ENCODE data around the gene KCNQ1OT1.

Gene KCNQ1OT1

GRCh38 chr11:2590131-2590964 lies 109.4 kb downstream of the KCNQ1OT1 start (continued):
- TF ChIP-seq ISL1 (CRISPR knock-in tag; IDR thresholded peaks at IDR 0.05): no peak

GRCh38 chr11:2589538-2589934 lies 110.3 kb downstream of the KCNQ1OT1 start:
- no peak for TF ChIP-seq BACH2 (CRISPR knock-in tag; IDR thresholded peaks at IDR 0.05; ENCODE audit: borderline replicate concordance)
- TF ChIP-seq TOX (CRISPR knock-in tag; IDR thresholded peaks at IDR 0.05; ENCODE audit: borderline replicate concordance): no peak
- no peak for TF ChIP-seq ESRRG (CRISPR knock-in tag; IDR thresholded peaks at IDR 0.05)
- no peak for TF ChIP-seq OSR1 (CRISPR knock-in tag; IDR thresholded peaks at IDR 0.05)
- TF ChIP-seq PPARA (CRISPR knock-in tag; IDR thresholded peaks at IDR 0.05; ENCODE audit: borderline replicate concordance): no peak
- TF ChIP-seq ZNF8 (CRISPR knock-in tag; IDR thresholded peaks at IDR 0.05): no peak
- TF ChIP-seq ZFP3 (CRISPR knock-in tag; IDR thresholded peaks at IDR 0.05): no peak
- no peak for TF ChIP-seq SNAI2 (CRISPR knock-in tag; IDR thresholded peaks at IDR 0.05)
- no peak for TF ChIP-seq GLIS3 (CRISPR knock-in tag; IDR thresholded peaks at IDR 0.05)
- TF ChIP-seq TCF4 (CRISPR knock-in tag; IDR thresholded peaks at IDR 0.05; ENCODE audit: borderline replicate concordance): no peak
- no peak for TF ChIP-seq ZFP30 (CRISPR knock-in tag; IDR thresholded peaks at IDR 0.05)
- TF ChIP-seq ISL1 (CRISPR knock-in tag; IDR thresholded peaks at IDR 0.05): no peak
- ATAC-seq: no peak

- no peak for ATAC-seq
- TF ChIP-seq TOX (CRISPR knock-in tag; IDR thresholded peaks at IDR 0.05; ENCODE audit: borderline replicate concordance): no peak
- TF ChIP-seq ISL1 (CRISPR knock-in tag; IDR thresholded peaks at IDR 0.05): no peak
- no peak for TF ChIP-seq ZC3H10 (CRISPR knock-in tag; IDR thresholded peaks at IDR 0.05)
- TF ChIP-seq ZNF8 (CRISPR knock-in tag; IDR thresholded peaks at IDR 0.05): no peak
- TF ChIP-seq OSR1 (CRISPR knock-in tag; IDR thresholded peaks at IDR 0.05): no peak
- no peak for TF ChIP-seq ZNF70 (CRISPR knock-in tag; IDR thresholded peaks at IDR 0.05)
- TF ChIP-seq ZFP3 (CRISPR knock-in tag; IDR thresholded peaks at IDR 0.05): no peak
- TF ChIP-seq ZFP30 (CRISPR knock-in tag; IDR thresholded peaks at IDR 0.05): no peak
- no peak for TF ChIP-seq CREB5 (CRISPR knock-in tag; IDR thresholded peaks at IDR 0.05; ENCODE audit: low read depth)
- TF ChIP-seq PATZ1 (CRISPR knock-in tag; IDR thresholded peaks at IDR 0.05; ENCODE audit: borderline replicate concordance): no peak
- TF ChIP-seq ZNF565 (CRISPR knock-in tag; conservative IDR thresholded peaks at IDR 0.05; ENCODE audit: low read depth): no peak
- no peak for TF ChIP-seq GLIS3 (CRISPR knock-in tag; IDR thresholded peaks at IDR 0.05)
- TF ChIP-seq ARNTL (CRISPR knock-in tag; IDR thresholded peaks at IDR 0.05; ENCODE audit: borderline replicate concordance, low read depth): no peak
- no peak for TF ChIP-seq RARB (CRISPR knock-in tag; IDR thresholded peaks at IDR 0.05)
- no peak for TF ChIP-seq CSDC2 (CRISPR knock-in tag; IDR thresholded peaks at IDR 0.05)
- TF ChIP-seq ESRRG (CRISPR knock-in tag; IDR thresholded peaks at IDR 0.05): no peak
- TF ChIP-seq CSRNP3 (CRISPR knock-in tag; IDR thresholded peaks at IDR 0.05): no peak
Observed at GRCh38 chr11:2588809-2589537, 110.8 kb downstream of the KCNQ1OT1 start.

- TF ChIP-seq PATZ1 (CRISPR knock-in tag; IDR thresholded peaks at IDR 0.05; ENCODE audit: borderline replicate concordance): no peak
- no peak for ATAC-seq
Observed at GRCh38 chr11:2587976-2588748, 111.6 kb downstream of the KCNQ1OT1 start.
